GM21360 (cell line): ENCODE results near the gene RPS15.

Experiments
- ATAC-seq: cut with Tn5 transposase; IDR thresholded peaks from one replicate; pipeline ENCODE4 v1.9.1; 2021; ENCODE audit warnings: mild to moderate bottlenecking, moderate library complexity; ENCODE audit not compliant: unreplicated experiment

The RPS15 gene

DNA sequence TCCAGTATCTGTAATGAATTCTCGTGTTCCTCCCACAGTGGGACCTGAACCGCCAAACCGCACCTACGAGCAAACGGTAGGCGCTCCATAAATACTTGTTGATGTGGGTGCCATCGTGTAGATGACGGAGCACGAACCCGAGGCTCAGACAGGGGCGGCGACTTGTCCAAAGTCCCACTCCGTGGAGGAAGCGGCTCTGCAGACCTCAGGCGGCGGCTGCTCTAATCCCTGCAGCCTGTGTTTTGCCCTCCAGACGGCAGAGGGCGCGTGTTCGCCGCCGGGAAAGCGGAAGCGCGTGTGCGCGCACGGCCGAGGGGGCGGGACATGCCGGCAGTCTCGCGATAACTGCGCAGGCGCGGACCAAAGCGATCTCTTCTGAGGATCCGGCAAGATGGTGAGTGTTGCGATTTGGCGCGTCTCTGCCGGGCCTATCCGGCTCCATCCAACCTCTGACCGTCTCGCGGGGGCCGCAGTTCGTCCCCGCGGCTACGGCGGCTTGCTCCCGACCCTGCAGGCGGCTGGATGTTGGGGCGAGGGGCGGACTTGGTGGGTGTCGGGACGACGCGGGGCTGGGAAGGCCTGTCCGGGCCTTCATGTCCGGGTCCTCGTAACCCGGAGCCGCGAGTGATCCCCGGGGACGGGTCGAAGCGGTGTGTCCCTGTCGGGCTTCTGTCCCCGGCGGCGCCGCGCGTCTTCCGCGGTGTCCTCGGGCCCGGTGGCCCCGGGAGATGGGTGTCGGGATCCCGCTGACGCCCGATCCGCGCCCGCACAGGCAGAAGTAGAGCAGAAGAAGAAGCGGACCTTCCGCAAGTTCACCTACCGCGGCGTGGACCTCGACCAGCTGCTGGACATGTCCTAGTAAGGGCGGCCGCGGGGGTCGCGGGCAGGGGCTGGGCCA, at the start of gene RPS15:
Gene RPS15 (plus strand): TSS at position 362 of the 898 bp plus-strand sequence. CDS start 30 bp downstream, at position 392.
- peak; percentile 84 for ATAC-seq

DNA sequence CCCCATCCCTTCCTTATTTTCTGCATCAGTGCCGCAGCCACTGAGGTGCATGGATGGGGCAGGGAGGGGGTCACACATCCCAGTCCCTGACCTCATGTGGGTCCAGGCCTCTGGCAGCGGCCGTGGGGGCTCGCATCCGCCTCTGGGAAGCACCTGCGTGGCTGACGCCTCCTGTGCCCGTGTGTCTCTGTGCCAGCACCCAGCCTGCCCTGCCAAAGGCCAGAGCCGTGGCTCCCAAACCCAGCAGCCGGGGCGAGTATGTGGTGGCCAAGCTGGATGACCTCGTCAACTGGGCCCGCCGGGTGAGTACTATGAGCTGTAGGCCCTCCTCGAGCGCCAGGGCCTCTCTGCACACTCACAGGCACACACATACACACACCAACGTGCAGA, 49.6 kb upstream of the RPS15 start:
- ATAC-seq, result no peak

DNA sequence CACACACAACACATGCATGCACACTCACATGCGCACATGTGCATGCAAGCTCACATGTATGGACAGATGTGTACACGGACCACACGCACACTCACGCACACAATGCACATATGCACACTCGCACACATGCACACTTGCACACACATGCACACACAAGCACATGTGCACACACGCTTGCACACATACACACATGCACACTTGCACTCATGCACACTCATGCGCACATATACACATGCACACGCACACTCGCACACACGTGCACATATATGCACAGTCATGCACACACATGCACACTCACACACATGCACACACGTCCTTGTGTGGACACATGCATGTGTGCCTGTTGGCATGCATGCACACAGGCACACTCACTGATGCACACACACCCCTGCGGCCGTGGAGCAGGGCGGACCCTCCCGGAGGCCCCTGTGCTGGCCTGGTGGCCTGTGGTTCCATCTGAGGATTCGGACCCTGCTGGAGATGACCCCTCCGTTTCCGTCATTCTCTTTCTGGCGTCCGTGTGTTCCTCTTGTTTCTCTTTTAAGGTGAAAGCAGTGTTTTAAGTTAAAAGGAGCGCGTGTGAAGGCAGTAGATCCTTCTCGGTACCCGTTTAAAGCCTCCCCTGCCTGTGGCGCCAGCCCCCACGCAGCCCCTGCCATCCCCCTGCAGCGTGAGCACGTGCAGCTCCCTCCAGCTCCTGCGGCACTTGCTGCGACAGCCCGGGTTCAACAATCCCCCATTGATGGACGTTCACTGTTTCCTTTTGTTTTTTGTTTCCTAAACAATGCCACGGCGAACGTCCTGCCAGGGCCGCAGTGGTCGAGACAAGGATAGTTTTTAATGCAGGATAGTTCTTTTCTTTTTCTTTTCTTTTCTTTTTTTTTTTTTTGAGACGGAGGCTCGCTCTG, 48.9 kb upstream of the RPS15 start:
- ATAC-seq, result no peak

DNA sequence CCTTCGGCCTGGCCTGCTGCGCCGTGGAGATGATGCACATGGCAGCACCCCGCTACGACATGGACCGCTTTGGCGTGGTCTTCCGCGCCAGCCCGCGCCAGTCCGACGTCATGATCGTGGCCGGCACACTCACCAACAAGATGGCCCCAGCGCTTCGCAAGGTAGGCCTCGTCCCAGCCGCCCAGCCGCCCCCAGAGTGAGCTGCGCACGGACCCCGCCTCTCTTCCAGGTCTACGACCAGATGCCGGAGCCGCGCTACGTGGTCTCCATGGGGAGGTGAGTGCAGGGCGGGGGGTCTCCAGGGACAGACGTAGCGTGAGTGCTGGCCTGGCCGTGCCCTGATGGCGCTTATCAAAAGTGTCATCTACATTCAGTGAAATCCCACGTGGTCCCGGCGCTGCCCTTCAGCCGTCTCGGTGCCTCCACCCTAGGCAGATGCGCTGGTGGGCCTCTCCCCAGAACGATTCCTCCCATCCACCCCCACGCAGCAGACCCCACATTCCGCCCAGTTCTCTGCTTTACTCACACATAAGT, 47.2 kb upstream of the RPS15 start:
- ATAC-seq, result no peak

DNA sequence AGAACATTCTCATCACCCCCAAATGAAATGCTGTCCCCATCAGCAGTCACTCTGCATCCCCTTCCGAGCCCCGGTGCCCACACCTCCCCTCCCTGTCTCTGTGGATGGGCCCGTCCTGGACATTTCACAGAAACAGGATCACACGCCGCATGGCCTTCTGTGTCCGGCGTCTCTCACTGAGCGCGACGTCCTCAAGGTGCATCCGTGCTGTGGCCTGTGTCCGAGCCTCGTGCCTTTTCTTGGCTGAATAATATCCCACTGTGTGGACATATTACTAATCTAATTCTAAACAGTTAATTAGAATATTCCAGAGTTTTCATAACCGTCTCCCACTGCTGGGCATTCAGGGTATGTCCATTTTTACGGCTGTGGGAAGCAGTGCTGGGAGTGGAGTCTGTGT, 45.8 kb upstream of the RPS15 start:
- no peak for ATAC-seq

DNA sequence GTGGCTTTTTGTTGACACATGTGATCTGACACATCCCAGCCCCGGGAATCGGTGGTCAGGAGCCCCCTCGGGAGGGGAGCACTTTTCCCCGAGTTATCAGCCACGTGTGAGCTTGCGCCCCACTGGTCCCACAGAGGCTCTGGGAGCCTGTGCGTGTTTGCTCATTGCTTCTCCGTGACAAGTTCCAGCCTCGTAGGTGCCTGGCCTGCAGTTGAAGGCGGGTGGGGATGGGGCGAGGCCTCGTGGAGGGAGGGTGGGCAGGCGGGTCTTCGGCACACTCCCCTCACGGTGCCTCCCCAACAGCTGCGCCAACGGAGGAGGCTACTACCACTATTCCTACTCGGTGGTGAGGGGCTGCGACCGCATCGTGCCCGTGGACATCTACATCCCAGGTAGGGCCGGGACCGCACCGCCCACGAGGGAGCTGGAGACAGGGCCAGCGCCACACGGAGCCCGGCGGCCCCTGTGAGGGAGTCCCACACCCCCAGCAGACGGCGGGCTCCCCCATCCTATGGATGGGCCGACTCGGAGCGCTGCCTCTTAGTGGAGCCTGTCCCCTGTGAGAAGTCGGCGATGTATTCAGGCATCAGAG, 45.2 kb upstream of the RPS15 start:
- ATAC-seq, result no peak

DNA sequence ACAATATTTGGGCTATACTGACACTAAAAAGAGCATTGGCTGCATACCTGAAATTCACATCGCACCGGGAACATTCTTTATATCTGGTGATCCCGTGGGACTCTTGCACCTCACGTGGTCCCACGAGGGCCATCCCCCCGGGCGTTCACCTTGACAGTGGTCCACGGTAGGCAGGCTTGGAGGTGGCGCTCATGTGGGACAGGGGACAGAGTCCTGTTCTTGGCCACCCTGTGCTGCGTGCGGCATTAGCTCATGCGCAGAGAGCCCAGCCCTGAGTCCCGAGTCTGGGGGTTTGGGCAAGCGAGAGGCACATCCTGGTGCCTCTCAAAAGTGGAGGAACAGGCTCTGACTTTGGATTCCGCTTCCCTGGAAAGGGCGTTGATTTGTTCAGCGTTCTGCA, 44.4 kb upstream of the RPS15 start:
- ATAC-seq, result no peak

DNA sequence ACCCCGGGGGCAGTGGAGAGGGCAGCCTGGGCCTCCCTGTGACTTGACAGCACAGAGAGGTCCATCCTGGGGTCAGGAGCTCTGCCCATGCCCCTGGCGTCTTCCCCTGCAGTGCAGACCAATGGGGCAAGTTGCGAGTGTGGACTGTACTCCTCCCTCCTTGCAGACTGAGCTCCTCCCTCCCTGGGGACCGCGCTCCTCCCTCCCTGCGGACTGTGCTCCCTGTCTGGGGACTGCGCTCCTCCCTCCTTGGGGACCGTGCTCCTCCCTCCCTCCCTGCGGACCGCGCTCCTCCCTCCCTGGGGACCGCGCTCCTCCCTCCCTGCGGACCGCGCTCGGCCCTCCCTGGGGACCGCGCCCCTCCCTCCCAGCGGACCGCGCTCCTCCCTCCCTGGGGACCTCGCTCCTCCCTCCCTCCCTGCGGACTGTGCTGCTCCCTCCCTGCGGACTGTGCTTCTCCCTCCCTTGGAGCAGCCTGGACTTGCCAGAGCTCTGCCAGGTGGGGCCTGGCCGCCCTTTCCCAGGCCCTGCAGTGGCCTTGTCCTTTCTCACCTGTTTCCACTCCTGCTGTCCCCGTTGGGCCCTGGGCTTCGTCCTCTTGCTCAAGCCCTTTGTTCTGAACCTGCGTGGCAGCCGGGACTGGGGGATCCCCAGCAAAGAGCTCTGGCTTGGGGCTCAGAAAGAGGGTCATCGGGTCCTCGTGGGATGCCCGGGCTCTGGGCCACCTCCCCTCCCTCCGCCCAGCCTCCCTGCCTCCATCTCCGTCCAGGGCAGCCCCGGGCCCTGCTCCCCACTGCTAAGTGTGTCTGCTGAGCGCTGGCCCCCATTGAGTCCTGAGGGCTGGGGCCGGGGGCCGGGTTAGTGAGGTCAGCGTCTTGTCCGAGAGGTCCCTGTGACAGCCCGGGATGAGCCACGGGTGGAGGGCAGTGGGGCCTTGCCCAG, 43.7 kb upstream of the RPS15 start:
- ATAC-seq, result no peak

DNA sequence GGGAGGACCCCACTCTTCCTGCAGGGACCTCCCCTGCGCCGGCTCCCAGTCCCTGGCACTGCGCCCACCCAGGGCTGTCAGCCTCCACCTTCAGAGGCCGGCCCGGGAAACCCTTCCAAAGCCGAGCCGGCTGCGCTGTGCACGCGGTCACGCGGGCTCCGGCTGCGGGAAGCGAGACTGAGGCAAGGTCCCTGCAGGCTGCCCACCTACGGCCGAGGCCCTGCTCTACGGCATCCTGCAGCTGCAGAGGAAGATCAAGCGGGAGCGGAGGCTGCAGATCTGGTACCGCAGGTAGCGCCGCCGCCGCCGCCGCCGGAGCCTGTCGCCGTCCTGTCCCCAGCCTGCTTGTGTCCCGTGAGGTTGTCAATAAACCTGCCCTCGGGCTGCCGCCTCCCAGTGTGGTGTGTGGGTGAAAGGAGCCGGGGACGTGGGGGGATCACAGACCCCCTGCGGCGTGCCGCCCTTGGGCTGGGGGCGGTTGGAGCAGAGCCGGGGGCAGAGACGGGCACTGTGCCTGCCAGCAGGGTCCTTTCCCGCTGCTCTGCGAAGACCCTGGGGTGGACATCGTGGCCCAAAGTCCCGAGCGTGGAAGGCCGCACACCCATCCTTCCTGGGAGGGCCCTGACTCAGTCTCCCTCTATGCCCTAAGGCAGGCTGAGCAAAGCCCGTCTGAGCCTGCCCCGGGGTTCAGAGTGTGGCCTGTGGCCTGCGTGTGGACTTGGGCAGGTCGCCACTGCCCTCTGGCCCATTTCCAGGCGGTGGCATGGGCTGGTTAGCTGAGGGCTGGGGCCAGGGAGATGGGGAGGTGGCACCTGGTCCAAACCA, 42.8 kb upstream of the RPS15 start:
- no peak for ATAC-seq

DNA sequence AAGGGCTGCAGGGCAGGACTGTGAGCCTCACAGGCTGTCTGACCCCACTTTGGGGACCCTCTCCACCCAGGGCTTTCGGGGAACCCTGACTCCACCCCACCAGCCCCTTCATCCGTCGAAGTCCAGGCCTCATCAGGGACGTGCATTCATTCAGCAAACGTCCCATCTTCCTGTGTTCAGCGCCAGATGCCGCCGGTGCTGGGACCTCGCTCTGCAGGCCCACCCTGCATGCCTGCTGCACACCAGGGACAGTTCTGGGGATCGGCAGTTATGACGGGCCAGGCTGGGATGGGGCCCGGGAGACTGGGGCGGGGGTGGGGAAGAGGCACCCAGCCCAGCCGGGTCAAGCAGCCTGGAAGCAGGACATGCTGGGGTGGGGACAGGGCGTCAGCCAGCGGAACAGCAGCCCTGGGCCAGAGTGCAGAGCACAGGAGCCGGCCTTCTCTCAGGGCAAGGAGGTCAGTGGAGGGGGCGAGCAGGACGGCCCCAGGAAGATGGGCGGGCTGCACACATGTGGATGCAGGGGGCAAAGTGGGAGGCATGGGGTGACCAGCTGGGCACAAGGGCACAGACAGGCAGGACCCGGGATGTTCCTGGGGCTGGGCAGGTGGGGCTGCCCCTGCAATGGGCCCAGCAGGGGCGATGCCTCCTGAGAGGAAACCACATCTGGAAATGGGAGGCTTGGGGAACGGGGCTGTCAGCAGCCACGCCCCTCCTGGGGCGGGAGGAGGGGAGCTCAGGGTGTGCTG, 42.0 kb upstream of the RPS15 start:
- ATAC-seq, result no peak

DNA sequence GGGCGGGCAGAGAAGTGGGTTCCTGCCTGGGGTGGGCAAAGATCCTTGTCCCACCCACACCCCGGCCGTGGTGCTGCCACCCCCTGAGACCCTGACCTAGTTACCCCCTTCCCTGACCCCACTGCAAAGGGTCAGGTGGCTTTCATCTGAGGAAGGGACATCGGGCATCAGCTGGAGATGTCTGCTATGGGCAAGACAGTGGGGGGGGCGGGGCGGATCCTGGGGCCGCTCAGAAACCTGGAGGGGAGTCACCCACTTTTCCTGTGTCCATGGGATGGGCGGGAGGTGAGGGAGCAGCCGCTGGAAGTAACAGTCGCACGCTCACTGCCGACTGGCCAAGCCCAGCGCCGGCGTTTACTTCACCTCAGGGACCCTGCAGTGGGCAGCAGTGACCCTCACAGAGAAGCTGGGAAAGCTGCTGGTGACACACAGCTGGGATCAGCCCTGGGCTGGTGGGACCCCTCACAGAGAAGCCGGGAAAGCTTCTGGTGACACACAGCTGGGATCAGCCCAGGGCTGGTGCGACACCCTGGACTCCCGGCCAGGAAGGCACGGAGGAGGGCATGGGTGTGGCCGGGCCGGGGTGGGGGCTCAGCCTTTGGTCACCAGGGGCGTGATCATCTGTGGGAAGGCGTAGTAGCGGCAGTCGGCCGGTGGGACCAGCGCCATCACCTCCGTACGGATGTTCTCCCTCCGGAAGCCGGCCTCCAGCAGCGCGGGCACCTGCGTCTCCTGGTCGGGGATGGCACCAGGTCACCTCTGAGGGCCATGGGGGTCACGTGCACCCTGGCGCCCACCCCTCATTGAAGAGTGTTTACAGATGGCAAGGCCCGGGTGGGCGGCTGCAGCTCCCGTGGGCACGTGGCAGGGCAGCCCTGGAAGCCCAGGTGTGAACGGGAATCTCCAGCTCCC, 41.2 kb upstream of the RPS15 start:
- ATAC-seq, result no peak

DNA sequence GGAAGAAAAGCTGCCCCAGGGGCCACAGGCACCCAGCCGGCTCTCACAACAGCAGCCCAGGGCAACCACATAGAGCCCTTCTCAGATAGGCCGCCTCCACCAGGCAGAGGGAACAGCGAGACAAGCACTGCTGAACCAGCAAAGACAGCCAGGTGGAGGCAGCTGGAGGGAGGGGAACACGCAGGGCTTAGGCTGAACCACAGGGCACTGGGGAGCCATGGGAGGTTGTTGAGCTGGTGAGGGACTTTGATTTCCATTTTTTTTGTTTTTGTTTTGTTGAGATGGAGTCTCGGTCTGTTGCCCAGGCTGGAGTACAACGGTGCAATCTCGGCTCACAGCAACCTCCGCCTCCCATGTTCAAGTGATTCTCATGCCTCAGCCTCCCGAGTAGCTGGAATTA, 40.4 kb upstream of the RPS15 start:
- no peak for ATAC-seq

DNA sequence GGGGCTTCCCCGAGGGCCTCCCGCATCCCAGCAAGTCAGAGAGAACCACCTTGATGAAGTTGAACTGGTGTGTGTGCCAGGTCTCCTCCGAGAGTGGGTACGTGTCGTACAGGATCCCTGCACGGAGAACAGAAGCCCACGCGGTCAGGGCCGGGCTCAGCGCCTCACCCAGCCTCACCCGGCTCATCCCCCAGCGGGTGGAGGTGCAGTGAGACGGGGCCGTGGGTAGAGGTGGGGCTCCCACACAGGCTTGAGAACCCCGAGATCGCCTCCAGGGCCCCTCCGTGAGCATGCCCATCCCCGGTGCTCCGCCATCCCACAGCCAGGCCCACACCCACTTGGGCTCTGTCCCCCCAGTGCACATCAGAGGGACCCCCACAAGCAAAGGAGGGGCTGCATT, 39.1 kb upstream of the RPS15 start:
- ATAC-seq, result no peak

DNA sequence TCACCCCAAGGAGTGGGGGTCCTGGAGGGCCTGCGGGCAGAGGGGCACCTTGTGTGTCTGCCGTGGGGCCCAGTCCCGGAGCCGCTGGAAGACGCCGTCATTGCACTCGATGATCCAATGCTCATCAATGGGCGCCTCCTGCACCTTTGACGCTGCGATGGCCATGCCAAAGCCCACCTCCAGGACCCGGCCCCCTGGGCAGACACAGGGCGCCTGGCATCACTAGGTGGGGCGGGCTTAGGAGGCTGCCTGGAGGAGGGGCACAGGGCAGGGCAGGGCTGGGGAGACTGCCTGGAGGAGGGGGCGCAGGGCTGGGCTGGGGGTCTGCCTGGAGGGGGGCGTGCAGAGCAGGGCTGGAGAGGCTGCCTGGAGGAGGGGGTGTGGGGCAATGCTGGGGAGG, 38.5 kb upstream of the RPS15 start:
- ATAC-seq, result no peak

DNA sequence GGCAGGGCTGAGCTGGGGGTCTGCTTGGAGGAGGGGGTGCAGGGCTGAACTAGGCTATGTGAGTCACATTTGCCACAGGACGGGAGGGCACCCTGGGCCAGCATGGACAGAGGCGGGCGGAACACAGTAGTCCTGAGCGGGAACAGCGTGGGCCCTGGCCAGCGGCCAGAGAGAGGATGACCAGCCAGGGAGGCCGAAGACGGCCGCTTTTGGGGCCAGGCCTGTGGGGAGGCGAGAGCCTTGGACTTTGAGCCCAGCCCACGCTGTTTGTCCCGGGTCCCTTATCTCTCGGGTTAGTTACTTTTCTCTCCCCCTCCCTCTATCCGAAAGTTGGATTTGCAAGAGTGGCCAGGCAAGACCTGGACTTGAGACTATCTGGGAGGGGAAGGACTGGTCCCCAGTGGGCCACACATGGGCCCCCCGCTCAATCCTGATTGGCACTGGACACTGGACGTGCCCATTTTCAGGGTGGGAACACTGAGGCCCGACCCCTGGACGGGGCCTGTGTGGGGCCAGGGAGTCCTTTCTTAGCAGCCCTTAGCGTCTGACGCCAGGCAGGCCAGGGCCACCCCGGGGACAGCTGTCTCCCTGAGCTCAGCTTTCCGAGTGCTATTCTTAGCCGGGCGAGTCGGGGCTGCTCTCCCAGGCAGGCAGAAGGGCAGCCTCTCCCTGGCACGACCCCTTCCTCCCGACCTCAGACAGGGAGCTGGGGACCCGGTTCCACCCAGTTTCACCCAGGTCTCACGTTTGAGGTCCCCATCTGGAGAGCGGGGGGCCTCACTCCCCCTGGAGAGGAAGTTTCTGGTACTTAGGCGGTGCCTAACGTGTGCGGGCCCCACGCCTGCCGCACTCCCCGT, 37.7 kb upstream of the RPS15 start:
- ATAC-seq, result no peak

DNA sequence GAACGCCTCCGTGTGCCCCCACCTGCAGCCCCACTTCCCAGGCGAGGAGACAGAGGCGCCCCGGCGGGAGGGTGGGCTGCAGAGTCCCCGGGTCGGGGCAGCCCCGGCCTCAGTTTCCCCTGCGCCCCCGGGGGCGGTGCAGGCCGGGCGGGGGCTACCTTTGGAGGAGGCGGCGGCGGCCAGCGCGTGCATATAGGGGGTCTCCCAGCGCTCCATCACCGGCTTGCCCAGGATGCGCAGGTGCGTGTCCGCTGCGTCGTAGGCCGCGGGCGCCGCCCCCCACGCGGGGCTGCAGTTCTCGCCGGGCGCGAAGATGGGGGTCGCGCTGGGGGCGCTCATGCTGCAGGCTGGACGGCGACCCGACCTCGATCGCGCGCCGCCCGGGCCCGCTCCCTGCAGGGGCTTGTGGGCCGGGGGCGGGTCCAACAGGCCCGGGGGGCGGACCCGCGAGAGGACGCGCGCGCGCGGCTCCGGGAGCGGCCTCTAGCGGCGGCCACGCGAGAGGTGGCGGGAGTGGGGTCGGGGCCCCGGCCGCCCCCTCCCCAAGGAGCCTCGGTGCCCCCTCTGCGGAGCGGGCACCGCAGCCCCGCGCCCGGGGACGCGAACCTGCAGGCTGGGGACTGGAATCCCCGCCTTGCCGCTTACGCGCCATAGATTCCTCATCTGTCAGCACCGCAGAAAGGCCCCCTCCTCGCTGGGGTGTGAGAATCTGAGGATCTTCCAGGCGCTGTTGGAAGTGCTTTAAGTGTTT, 36.9 kb upstream of the RPS15 start, which contains the start of gene GAMT:
Gene GAMT (minus strand): TSS at position 405 of the 751 bp plus-strand sequence. CDS start 66 bp downstream, at position 339.
- no peak for ATAC-seq
